Stimulated activated CD8-positive, alpha-beta memory T cell treated with anti-CD3 and anti-CD28 coated beads, Interleukin-4, amount 100 ng/mL, for 48 hours (primary cell): ENCODE data around the gene SIN3A.
"Not testable (repeated sequence)": the region's sequence is repeated elsewhere in the genome, so short reads cannot be mapped to it uniquely, and the experiment has no call there.

Source experiments
- DNase-seq: peaks from one replicate; pipeline ENCODE4 v3.0.0-alpha.2; 2020

The SIN3A gene

DNA sequence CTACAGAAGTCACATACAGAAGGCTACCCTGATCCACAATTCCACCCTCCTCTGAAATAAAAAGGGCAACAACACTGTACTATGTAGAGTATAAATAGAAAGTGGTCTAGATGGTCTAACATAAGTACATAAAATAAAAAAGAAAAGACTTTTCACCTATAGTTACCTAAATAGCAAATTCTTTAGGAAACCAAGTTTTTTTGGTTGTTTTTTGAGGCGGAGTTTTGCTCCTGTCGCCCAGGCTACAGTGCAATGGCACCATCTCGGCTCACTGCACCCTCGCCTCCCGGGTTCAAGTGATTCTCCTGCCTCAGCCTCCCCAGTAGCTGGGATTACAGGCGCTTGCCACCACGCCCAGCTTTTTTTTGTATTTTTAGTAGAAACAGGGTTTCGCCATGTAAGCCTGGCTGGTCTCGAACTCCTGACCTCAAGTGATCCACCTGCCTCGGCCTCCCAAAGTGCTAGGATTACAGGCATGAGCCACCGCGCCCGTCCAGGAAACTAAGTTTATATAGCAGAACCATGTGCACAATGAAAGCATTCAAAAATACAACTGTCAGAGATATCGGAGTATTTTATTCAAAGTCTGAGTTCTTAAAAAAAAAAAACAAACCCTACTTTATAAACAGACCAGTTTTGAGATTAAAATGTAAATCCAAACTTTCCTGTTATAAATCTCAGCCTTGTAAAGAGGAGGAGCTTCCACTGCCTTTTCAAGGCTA lies 1.7 kb downstream of the SIN3A start:
- DNase-seq = no peak

DNA sequence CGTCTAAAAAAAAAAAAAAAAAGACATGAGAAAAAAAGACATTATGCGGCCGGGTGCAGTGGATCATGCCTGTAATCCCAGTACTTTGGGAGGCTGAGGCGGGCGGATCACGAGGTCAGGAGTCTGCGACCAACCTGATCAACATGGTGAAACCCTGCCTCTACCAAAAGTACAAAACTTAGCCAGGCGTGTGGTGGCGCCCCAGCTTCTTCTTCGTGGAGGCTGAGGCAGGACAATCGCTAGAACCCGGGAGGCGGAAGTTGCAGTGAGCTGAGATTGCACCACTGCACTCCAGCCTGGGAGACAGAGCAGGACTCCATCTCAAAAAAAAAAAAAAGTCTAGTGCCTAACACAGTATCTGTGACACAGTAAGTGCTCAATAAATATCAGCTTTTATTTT lies 3.3 kb downstream of the SIN3A start:
- DNase-seq = not testable (repeated sequence)

DNA sequence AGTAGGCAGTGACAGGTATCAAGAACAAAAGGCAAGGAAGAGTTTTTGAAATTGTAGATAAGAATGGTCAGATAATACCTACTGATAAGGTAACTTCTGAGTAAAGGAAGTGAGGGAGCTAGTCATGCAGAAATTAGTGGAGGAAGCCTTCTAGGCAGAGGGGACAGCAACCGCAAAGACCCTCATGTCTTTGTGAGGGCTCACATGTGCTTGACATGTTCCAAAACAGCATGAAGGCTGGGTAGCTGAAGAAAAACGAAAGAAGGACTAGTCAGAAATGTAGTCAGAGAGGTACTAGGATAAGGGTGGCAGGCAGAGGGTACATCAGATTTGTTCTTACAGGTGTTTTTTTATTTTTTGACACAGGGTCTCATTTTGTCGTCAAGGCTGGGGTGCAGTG lies 5.3 kb downstream of the SIN3A start:
- DNase-seq = peak; percentile 42

DNA sequence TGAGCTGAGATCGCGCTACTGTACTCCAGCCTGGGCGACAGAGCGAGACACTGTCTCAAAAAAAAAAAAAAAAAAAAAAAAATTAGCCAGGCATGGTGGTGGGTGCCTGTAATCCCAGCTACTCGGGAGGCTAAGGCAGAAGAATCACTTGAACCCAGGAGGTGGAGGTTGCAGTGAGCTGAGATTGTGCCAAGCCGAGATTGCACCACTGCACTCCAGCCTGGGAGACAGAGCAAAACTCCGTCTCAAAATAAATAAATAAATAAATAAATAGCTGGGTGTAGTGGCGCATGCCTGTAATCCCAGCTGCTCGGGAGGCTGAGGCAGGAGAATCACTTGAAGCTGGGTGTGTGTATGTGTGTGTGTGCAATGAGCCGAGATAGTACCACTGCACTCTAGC lies 6.2 kb downstream of the SIN3A start:
- DNase-seq = not testable (repeated sequence)

DNA sequence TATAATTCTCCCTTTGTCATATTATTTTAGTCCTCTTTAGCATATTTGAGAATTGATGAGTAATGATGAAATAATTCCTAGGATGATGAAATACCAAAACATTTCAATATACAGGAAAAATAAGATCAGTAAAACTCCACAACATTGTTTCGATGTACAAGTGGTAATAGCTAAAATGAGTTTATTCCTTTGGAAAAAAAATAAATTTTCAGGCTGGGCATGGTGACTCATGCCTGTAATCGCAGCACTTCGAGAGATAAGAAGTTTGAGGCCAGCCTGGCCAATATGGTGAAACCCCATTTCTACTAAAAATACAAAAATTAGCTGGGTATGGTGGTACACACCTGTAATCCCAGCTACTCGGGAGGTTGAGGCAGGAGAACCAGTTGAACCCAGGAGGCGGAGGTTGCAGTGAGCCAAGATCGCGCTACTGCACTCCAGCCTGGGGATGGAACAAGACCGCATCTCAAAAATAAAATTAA lies 7.5 kb downstream of the SIN3A start:
- not testable (repeated sequence) for DNase-seq

DNA sequence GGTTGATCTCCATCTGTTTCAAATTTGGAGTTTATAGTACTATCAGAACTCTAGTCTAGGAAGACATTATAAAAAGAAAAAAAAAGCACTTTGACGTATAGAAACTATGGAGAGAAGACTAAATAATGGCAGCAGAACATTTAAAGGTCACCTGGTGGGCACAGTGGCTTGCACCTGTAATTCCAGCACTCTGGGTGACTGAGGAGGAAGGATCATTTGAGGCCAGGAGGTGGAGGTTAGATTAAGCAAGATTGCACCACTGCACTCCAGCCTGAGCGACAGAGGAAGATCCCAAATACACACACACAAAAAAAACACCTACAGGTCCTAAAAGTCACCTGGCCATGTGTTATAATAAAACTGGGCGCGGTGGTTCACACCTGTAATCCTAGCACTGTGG lies 13.8 kb downstream of the SIN3A start:
- no peak for DNase-seq

DNA sequence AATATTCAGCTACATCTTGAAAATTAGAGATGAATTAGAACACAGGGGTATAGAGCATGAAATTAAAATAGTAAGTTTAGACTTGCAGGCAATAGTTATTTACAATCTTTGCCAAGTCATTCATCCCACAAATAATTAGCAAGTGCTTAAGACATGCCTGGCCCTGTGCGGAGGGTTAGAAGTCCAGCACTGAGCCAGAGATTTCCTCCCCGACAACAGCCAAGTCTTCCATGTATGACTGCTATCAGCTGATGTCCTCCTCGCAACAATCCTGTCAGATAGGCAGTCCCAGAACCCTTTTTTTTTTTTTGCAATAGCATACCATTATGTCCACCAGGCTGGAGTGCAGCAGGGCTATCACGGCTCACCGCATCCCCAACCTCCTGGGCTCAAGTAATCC lies 14.6 kb downstream of the SIN3A start:
- no peak for DNase-seq

DNA sequence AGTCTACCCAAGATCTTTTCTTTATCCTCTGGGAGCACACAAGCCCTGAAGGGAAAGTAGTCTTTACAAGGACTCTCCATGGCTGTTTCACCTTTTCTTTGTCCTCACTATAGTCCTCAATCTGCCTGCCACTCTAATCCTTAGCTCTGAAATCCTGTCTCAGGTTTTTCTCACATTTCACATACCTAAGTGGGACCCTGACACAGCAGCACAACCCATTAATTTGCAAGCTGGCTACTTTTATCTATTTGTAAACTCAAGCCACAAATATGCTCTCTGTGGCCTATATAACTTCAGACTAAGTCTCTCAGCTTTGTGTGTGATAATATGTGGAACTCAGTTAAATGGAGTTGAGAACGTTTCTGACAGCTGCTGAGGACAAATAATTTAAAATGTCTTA lies 19.8 kb downstream of the SIN3A start:
- no peak for DNase-seq

DNA sequence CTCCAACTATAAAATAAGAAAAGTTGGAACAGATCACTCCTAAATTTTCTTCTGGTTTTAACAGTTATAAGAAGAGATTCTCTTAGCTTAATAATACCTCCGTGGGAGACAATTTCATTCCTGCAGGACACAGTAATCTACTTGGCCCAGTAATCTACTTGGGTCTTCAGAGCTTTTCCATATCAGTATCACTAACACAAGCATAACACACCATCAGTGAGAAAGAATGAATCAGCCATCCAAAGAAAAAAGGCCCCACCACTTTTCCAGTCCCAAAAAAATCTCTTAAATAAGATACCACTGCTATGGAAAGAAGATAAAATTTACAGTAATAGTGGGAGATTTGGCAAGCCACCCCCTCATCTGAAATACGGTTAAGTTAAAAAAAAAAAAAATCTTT lies 20.2 kb downstream of the SIN3A start:
- DNase-seq = no peak

DNA sequence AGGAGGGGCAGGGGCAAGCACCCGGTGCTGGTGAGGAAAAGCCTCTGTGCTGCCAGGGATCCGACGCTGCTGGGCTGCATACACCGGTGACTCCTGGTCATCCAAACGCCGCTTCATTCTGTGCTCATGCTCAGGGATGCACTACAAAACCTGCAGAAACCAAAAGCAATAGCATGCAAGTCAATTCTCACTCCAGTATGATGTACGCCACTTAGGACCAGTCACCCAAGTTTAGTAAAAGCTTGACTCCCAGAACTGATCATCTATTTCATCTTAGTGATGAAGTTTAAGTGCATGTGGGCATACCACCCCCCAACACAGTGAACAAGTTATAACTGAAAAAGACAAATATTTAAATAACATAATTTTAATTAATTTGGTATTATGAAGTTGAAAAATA lies 21.2 kb downstream of the SIN3A start:
- no peak for DNase-seq

DNA sequence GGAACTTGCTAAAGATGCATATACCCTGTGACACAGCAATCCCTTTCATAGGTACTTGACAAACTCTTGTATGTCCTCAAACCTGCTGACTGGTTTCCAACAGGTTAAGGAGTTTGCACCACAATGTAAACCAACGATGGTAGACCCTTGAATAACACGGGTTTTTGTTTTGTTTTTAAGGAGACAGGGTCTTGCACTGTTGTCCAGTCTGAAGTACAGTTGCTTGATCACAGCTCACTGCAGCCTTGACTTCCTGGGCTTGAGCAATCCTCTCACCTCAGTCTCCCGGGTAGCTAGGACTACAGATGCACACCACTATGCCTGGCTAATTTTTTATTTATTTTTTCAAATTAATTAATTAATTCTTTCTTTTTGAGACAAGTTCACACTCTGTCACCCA lies 23.3 kb downstream of the SIN3A start:
- DNase-seq = no peak

DNA sequence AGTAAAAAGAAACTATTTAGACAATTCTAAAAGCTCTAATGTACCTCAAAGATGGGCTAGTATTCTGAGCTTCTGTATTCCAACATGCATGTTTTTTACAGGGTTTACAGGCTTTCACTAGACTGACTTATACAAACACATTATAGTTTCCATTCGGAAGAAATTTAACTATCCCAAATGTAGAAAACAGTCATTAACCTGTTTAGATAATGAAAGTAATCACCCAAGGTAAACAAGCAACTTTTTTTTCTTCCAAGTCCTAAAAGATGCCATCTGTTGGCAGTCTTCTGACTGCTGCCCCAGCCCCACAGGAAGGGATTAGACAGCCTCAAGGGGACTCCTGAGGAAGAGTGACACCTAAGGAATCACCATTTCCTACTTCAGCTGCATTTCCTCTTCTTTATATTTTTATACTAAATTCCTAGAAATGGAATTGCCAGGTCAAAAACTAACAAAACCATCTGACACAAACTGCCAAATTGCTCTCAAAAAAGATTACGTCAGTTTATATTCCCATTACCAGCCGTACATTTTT lies 25.5 kb downstream of the SIN3A start:
- DNase-seq = no peak

DNA sequence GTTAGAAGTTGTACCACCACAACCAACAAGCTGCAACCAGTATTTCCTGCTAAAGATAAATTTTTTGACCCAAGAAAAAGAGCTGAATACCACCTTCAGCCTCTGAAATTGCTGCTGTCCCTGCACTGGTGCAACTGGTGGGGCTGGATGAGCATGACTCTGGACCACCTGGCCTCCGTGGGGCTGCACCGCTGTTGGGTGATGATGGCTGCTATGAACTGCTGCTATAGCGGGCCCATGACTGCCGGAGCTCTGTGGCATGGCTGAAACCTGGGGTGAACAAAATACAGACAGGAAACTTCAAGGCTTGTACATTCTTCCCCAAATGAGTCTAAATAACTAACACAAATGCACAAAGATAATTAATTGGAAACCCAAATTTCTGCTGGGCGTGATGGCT lies 28.9 kb downstream of the SIN3A start:
- DNase-seq = no peak

DNA sequence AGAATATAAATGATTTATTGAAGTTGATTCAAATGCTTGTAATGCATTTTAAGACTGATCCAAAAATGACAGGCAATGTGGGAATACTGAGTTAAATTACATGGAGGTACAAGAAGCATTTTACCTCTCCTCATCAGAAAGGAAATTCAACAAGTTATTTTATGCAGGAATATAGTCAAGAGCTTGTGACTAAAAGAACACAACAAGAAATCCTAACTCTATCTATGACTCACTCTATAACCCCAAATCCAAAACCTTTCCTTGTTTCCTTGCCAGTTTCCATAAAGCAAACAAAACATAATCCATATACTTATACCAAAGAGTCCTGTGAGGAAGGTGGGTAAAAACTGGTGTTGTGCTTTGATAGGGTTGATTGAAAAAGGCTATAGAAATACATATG lies 30.8 kb downstream of the SIN3A start:
- no peak for DNase-seq

DNA sequence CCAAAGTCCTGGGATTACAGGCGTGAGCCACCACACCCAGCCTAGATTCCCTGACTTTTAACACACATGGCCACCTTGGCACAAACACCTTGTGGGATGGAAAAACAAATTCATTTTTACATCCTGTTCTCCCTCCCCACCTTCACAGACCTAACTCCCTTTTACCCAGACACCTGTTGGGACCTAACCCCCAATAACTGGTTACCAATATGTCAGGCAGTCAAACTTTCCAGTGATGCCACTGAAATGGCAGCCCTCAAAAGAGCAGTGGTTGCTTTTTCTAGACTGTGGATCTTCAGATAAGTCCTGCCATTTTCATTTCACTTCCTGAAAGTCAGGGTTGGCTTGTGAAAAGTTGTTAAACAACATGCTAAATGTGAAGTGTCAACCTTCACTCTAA lies 34.9 kb downstream of the SIN3A start:
- DNase-seq = no peak

DNA sequence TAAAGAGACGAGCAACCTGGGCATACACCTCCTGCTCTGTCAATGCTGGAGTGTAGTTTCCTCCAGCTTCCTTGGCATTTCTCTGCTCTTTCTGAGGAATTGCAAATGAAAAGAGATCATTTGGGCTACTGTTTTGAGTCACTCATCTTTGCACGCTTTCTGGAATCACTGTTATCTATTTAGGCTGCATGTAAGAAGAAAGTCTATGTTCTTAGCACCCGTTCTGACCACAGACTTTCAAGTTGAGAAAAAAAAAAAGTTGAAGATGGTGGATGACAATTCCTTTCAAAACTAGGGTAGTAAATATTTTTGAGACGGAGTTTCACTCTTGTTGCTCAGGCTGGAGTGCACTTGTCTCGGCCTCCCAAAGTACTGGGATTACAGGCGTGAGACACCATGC lies 41.3 kb downstream of the SIN3A start:
- no peak for DNase-seq

DNA sequence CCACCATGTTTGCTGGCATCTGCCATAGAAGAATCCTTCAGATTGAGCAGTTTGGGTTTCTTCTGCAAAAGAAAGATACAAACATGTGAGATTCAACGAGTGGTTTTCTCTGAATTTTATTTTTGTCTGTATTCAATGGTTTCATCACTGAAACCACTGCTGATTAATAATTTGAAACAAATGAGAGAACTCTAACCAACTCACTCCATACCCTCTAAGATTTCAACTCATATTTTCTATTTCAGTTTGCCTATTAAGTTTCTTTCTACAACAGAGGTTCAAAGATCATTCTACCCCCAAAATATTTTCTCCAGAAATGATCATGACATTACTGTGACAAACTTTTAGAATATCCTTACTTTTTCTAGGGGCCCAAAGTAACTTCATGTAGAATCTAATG lies 44.4 kb downstream of the SIN3A start:
- DNase-seq = no peak

DNA sequence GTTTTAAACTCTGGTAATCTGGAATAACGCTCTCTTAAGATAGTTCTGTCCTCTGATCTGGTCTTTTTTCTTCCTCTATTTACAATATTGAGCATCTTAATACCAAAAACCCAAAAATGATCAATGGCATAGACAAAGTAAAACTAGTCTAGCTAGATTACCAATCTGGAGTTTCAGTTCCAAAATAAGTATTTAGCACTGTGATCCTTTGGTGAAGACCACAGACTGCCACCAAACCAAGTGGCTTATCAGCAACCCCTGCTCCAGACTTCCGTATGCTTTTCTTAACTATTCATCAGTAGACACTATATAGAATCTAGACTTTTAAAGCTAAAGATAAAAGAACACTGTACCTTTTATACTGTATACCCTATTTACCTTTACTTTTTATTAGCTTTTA lies 47.6 kb downstream of the SIN3A start:
- no peak for DNase-seq

DNA sequence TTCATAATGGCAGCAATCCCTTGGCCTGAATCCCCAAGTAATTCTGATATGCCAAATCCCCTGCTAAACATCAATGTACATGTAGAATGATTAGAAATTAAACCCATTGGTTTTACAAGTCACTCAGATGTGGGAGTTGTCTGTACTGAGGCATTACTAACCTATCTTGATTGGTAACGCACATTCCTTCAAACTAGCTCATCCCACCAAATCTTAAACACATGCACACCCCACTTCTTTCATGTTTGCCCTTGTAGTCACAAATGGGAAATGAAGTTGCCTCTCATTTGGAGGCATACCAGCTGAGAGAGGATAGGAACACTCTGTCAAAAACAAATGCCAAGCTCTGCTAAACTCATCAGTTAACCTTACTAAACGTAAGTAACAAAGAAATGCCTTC lies 54.0 kb downstream of the SIN3A start:
- DNase-seq = no peak

DNA sequence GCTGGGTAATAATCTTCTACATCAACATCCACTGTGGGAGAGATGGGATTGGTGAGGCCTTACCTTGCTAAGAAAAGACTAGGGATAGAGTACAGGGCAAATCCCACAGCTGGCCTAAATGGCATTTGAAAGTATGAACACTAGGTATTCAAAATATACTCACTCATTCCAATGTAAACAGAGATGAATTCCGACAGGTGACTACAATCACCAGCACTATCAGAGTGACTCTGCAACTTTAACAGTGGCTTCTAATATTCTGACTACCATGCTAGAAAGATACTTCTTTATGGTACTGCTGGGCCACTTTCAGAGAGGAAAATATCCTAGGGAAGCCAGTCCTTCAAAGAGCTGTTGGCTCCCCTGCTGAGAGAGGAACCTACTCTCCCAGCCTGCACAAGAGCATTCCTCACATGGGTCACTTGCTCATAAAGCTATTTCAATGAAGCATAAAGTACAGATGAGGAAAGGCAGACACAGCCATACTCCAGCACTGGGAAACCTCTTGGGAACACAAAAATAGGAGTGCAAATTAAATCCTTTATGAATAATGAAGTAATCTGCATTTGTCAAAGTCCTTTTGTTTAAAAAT lies 61.6 kb downstream of the SIN3A start:
- DNase-seq = no peak

DNA sequence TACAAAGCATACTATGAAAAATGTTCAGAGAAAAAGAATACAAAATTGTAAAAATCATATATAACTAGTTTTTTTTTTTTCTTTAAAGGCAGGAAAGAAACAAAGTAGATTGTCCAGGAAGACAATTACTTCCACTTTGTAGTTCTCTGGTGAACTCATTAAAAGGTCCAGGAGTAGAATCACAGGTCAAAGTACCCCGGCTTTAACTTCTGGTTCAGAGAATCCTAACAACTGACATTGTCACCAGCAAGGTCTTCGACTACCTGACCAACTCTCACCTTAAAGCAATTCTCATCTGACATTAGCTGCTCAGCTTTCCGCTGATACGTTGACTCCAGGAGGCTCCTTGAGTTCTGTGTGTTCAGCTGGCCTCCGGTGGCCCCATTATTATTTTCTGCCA lies 67.5 kb downstream of the SIN3A start:
- not testable (repeated sequence) for DNase-seq

DNA sequence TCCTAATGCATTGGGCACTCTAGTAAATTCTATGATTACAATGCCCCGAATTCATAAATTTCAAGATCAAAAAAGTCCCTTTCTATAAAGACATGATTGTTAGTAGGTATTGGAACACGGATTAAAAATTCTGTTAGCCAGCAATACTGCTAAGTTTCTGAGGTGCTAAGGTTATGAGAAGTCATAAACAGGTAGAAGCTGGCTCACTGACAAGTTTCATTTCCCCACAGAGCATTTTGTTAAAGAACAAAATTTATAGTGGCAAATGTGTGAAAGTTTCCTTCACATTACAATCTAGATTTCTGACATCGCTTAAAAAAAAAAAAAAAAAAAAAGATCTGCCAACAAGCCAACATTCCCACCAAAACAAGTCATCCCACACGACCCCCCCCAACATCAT lies 70.7 kb downstream of the SIN3A start:
- DNase-seq = no peak

DNA sequence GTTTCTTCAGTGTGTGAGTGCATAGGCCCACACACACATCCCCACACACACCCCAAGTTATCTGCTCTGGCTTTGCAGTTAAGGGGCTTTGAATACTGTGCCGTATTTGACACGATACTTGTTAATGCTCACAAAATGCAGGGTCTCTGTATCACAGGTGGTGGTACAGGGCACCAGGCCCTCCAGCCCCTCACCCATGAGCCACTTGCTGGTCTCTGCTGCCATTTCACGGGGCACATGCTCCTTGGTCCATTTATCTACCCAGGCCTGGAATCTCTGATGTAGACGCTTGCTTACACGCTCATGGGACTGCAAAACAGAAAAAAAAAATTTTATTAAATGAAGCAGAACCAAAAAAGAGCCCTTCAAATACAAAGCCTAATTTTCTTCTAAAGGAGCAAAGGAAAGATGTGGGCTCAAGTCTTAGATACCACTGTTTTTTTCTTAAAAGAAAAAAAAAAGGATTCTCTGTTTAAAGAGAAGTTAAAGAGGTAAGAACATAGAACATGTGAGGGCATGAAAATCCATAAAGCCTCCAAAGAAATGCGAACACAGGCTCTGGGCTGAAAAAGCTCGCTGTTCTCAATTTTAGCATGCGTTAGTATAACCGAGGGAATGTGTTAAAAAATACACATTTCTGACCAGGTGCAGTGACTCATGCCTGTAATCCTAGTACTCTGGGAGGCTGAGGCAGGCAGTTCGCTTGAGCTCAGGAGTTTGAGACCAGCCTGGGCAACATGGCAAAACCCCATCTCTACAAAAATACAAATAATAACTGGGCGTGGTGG lies 79.4 kb downstream of the SIN3A start:
- DNase-seq = no peak

DNA sequence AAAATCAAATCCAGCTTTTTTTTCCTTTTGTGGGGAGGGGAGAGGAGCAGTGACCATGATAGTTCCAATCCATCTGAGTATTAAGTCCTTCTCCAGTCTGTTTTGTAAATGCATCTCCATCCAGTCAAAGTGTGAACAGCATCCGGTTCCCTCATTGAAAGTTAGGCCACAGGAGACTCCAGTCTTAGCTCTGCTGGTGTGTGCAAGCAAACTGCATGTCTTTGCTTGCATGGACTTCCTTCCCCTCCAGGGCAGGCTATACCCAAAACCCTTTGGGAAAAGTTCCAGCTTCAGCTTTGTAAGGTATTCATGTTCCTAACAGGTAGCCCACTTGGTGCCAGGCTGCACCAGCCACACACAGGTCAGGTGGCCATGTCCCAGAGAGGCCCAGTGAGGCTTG lies 80.0 kb downstream of the SIN3A start:
- DNase-seq = no peak
